Parathyroid adenoma (tissue), 2 donors: Measurements from ENCODE around the gene TKT.

Source experiments
- H2AFZ ChIP-seq: fragments of 300-600 bp; sonication (generic); one replicate; pipeline ENCODE4 v1.7.0; 2017; ENCODE audit warnings: antibody characterized with exemption, mild to moderate bottlenecking
- H3K27ac ChIP-seq: fragments of 300-600 bp; sonication (generic); one replicate; pipeline ENCODE4 v1.7.0; 2017
- H3K27me3 ChIP-seq: fragments of 300-600 bp; sonication (generic); one replicate; pipeline ENCODE4 v1.7.0; 2017; ENCODE audit warnings: low read length; ENCODE audit not compliant: control insufficient read depth, insufficient read depth
- H3K36me3 ChIP-seq: fragments of 300-600 bp; sonication (generic); one replicate; pipeline ENCODE4 v1.7.0; 2017; ENCODE audit warnings: low read length; ENCODE audit not compliant: control insufficient read depth, insufficient read depth
- H3K4me1 ChIP-seq: fragments of 300-600 bp; sonication (generic); one replicate; pipeline ENCODE4 v1.7.0; 2017; ENCODE audit warnings: control low read depth
- H3K4me2 ChIP-seq: fragments of 300-600 bp; sonication (generic); one replicate; pipeline ENCODE4 v1.7.0; 2017; ENCODE audit warnings: low read length
- H3K4me3 ChIP-seq: fragments of 300-600 bp; sonication (generic); one replicate; pipeline ENCODE4 v1.7.0; 2017; ENCODE audit warnings: low read depth, low read length
- H3K79me2 ChIP-seq: fragments of 300-600 bp; sonication (generic); one replicate; pipeline ENCODE4 v1.7.0; 2017; ENCODE audit warnings: control low read depth
- H3K9ac ChIP-seq: fragments of 300-600 bp; sonication (generic); one replicate; pipeline ENCODE4 v1.7.0; 2017; ENCODE audit warnings: mild to moderate bottlenecking
- H3K9me3 ChIP-seq: fragments of 300-600 bp; sonication (generic); one replicate; pipeline ENCODE4 v1.7.0; 2017; ENCODE audit warnings: low read length; ENCODE audit not compliant: control insufficient read depth
- CTCF ChIP-seq: fragments of 300-600 bp; sonication (generic); IDR thresholded peaks from one replicate; pipeline ENCODE4 v1.7.0; 2017; ENCODE audit warnings: antibody characterized with exemption, mild to moderate bottlenecking
- donor health status: primary hyperparathyroidism.

Gene TKT

GRCh38 chr3:53227993-53228885 is 27.6 kb downstream of the TKT start:
- no peak for TF ChIP-seq CTCF
- Histone ChIP-seq H3K9me3 (no peaks in the 10 kb centered on the region), H3K79me2 (no peaks in the 10 kb centered on the region), H3K9ac (no peak overlapping the region), H3K4me3 (no peak overlapping the region), H3K27me3 (no peaks in the 10 kb centered on the region), H2AFZ (no peak overlapping the region), H3K27ac (no peak overlapping the region), H3K4me1 (no peaks in the 10 kb centered on the region), H3K4me2 (no peak overlapping the region), H3K36me3 (no peaks in the 10 kb centered on the region)

GRCh38 chr3:53226841-53227407 is 28.9 kb downstream of the TKT start:
- H3K27ac ChIP-seq = no peak overlapping the region
- no peaks in the 10 kb centered on the region for H3K36me3 ChIP-seq
- H3K4me2 ChIP-seq = no peak overlapping the region
- no peaks in the 10 kb centered on the region for H3K4me1 ChIP-seq
- no peaks in the 10 kb centered on the region for H3K79me2 ChIP-seq
- H3K4me3 ChIP-seq = no peak overlapping the region
- no peak overlapping the region for H2AFZ ChIP-seq
- H3K9me3 ChIP-seq = no peaks in the 10 kb centered on the region
- no peaks in the 10 kb centered on the region for H3K27me3 ChIP-seq
- no peak overlapping the region for H3K9ac ChIP-seq
- no peak for TF ChIP-seq CTCF

GRCh38 chr3:53226142-53226840 is 29.5 kb downstream of the TKT start:
- Histone ChIP-seq H3K36me3 (no peaks in the 10 kb centered on the region), H3K27me3 (no peaks in the 10 kb centered on the region), H3K4me3 (no peak overlapping the region), H3K4me1 (no peaks in the 10 kb centered on the region), H3K79me2 (no peaks in the 10 kb centered on the region), H3K27ac (no peak overlapping the region), H3K4me2 (no peak overlapping the region), H2AFZ (no peak overlapping the region), H3K9me3 (no peaks in the 10 kb centered on the region), H3K9ac (no peak overlapping the region)
- TF ChIP-seq CTCF = no peak

- Histone ChIP-seq H3K4me1 (no peaks in the 10 kb centered on the region), H2AFZ (no peak overlapping the region), H3K79me2 (no peaks in the 10 kb centered on the region), H3K4me2 (no peak overlapping the region), H3K9ac (no peak overlapping the region), H3K27ac (no peak overlapping the region), H3K27me3 (no peaks in the 10 kb centered on the region), H3K9me3 (no peaks in the 10 kb centered on the region), H3K36me3 (no peaks in the 10 kb centered on the region), H3K4me3 (no peak overlapping the region)
- no peak for TF ChIP-seq CTCF
Observed at GRCh38 chr3:53225651-53226050, 30.2 kb downstream of the TKT start.
